Measurements from ENCODE around the gene AP1M1. TPM values are rescaled to one million over a fixed set of nuclear protein-coding genes. Genes with fewer than 3 reads are reported as not detected.

The AP1M1 gene
- total RNA-seq, 6 experiments from 2014 or later = 83.1 to 97.6 (median 93.3) TPM

DNA sequence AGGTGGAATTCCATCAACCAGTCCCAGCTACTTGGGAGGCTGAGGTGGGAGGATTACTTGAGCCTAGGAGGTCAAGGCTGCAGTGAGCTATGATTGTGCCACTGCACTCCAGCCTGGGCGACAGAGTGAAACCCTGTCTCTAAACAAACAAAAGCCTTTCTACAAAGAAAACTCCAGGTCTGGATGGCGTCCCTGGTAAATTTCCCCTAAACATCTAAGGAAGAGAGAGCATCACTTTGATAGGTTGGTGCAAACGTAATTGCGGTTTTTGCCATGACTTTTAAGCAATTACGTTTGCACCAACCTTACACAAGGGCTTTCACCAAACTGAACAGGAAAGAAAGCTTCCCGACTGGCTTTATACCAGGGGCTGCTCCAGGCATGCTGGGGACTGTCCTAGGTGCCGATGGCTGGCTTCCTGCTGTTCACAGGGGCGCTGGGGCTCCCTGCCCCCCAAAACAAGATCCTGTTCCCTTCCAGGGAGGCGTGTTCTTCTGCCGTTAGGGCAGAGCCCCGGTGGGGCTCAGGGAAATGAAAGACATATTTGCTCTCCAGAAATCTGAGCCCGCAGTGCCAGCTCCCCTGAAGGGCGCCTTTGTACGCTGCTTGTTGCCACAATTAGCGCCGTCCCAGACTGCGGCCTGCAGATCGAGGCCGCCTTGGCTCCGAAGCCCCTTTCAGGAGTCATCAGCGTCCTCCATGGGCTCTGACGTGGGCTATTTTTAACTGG, 88.2 kb downstream of the AP1M1 start:
- DNase-seq = no peak
- no peaks in the 10 kb centered on the region for H3K36me3 Mint-ChIP-seq (ENCODE audit: low read depth)
- no peak overlapping the region for H3K4me3 Mint-ChIP-seq
- H3K4me1 Mint-ChIP-seq (ENCODE audit: low read depth) = peaks cover 19% of the 10 kb centered on the region
- TF ChIP-seq, protein P1, sequence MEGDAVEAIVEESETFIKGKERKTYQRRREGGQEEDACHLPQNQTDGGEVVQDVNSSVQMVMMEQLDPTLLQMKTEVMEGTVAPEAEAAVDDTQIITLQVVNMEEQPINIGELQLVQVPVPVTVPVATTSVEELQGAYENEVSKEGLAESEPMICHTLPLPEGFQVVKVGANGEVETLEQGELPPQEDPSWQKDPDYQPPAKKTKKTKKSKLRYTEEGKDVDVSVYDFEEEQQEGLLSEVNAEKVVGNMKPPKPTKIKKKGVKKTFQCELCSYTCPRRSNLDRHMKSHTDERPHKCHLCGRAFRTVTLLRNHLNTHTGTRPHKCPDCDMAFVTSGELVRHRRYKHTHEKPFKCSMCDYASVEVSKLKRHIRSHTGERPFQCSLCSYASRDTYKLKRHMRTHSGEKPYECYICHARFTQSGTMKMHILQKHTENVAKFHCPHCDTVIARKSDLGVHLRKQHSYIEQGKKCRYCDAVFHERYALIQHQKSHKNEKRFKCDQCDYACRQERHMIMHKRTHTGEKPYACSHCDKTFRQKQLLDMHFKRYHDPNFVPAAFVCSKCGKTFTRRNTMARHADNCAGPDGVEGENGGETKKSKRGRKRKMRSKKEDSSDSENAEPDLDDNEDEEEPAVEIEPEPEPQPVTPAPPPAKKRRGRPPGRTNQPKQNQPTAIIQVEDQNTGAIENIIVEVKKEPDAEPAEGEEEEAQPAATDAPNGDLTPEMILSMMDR (IDR thresholded peaks at IDR 0.05) = no peak
- H3K9me3 Mint-ChIP-seq = no peaks in the 10 kb centered on the region
- H3K27ac Mint-ChIP-seq = no peak overlapping the region
- peaks cover 21% of the 10 kb centered on the region for H3K27me3 Mint-ChIP-seq (ENCODE audit: insufficient read depth)

GRCh38 chr19:16288544-16288943, 90.8 kb downstream of the AP1M1 start:
- Mint-ChIP-seq H3K4me1 (ENCODE audit: low read depth) (peaks cover 15% of the 10 kb centered on the region), H3K27ac (no peak overlapping the region)
- TF ChIP-seq, protein P1 (IDR thresholded peaks at IDR 0.05) = no peak

GRCh38 chr19:16289594-16289993, 91.9 kb downstream of the AP1M1 start:
- DNase-seq = no peak
- Mint-ChIP-seq H3K27ac (no peak overlapping the region), H3K27me3 (ENCODE audit: insufficient read depth) (peaks cover 18% of the 10 kb centered on the region), H3K4me3 (no peak overlapping the region), H3K36me3 (ENCODE audit: low read depth) (no peaks in the 10 kb centered on the region), H3K9me3 (no peaks in the 10 kb centered on the region), H3K4me1 (ENCODE audit: low read depth) (peaks cover 22% of the 10 kb centered on the region)
- TF ChIP-seq, protein P1 (IDR thresholded peaks at IDR 0.05) = no peak

More at GRCh38 chr19:16288544-16288943, 90.8 kb downstream of the AP1M1 start:
- peaks cover 18% of the 10 kb centered on the region for H3K27me3 Mint-ChIP-seq (ENCODE audit: insufficient read depth)
- H3K36me3 Mint-ChIP-seq (ENCODE audit: low read depth) = no peaks in the 10 kb centered on the region
- no peak overlapping the region for H3K4me3 Mint-ChIP-seq
- H3K9me3 Mint-ChIP-seq = no peaks in the 10 kb centered on the region
- DNase-seq = no peak

DNA sequence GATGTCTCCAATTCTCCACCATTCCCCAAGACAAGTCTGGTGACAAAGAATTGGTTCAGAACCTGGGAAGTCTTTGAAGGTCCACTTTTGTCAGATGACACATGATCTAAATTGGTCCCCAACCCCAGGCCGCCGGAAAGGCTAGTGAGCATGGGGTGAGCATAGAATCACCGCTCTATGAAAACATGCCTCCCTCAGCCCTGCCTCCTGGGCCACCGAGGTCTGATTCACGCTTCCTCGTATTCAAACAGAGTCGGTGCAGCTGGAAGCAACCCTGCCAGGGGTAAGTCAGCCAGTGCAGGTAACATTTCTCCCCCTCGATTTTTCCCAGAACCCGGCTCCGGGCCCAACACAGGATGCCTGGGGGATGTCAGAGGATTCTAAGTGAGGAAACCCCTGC, 93.0 kb downstream of the AP1M1 start:
- H3K4me1 Mint-ChIP-seq (ENCODE audit: low read depth) = peaks cover 22% of the 10 kb centered on the region
- H3K9me3 Mint-ChIP-seq = no peaks in the 10 kb centered on the region
- H3K36me3 Mint-ChIP-seq (ENCODE audit: low read depth) = no peaks in the 10 kb centered on the region
- no peak for DNase-seq
- peaks cover 18% of the 10 kb centered on the region for H3K27me3 Mint-ChIP-seq (ENCODE audit: insufficient read depth)
- H3K4me3 Mint-ChIP-seq = no peak overlapping the region
- H3K27ac Mint-ChIP-seq = no peak overlapping the region
- TF ChIP-seq, protein P1 (IDR thresholded peaks at IDR 0.05) = no peak

GRCh38 chr19:16293118-16294091, 95.7 kb downstream of the AP1M1 start:
- peak overlapping the region; percentile 90 for H3K4me3 Mint-ChIP-seq
- H3K4me1 Mint-ChIP-seq (ENCODE audit: low read depth) = peaks cover 22% of the 10 kb centered on the region
- no peaks in the 10 kb centered on the region for H3K9me3 Mint-ChIP-seq
- H3K27me3 Mint-ChIP-seq (ENCODE audit: insufficient read depth) = peaks cover 4% of the 10 kb centered on the region
- peak; percentile 72 for DNase-seq
- H3K27ac Mint-ChIP-seq = peak overlapping the region; percentile 97
- TF ChIP-seq, protein P1 (IDR thresholded peaks at IDR 0.05) = no peak
- no peaks in the 10 kb centered on the region for H3K36me3 Mint-ChIP-seq (ENCODE audit: low read depth)

All from HFFc6 (cell line).